ENCODE results near the gene THEM5. TPM values are rescaled to one million over a fixed set of nuclear protein-coding genes. Genes with fewer than 3 reads are reported as not detected.

THEM5 gene
- total and polyA plus RNA-seq, 3 donors from 2014 or later = 0.57 TPM; not detected in 2

DNA sequence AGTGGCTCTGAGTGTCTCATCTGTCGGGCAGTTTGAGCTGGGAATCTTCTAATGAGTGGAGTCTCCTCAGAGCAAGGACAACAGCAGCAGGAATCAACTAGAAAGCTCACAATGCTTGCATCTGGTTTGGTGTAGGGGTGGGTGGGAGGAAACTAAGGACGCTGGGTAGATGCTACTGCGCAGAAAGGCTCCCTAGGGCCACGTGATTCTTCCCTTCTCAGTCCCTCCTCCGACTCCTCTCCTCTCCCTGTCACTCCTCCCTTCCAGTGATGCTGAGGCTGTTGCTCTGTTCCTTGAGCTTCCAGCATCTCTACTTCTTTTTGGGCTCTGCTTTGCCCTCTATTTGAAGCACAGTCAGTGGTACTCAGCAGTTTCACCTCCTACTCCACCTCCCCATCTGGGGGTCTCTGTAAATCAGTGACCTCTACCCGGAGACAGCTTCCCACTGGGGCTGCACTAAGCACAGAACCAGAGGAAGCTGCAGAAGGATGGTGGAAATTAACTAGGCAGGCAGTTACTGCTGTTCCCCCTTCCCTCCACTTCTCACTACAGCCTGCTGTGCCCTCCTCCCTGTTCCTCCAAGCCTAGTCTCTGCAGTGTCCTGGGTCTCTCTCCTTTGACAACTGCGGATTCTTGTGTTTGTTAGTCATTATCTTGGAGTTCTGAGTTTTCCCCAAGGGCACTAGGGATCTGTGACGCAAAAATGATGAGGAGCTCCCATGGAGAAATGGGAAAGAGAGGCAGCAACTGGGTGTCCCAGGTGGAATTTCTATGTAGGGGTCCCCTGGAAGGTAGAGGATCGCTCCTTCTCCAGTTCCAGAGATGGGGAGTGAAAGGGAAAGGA lies 54.1 kb downstream of the THEM5 start:
- no peak overlapping the region for H3K27ac ChIP-seq

DNA sequence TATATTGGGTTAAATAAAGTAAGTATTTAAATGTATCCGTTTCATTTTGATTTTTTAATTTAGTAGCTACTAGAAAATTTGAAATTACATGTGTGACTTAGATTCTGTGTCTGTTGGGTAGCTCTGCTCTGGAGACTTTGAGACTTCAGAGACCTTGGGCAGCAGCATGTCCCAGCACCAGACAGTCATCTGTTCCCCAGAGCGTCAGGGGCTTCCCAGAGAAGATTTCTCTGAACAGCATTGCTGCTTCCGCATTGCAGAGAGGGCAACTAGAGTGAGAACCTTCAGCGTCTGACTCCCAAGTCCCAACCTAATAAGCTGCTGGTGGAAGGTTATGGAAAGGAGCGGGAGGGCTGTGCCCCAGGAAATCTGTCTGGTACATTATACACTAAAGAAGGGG lies 54.9 kb downstream of the THEM5 start:
- TF ChIP-seq, protein P1, sequence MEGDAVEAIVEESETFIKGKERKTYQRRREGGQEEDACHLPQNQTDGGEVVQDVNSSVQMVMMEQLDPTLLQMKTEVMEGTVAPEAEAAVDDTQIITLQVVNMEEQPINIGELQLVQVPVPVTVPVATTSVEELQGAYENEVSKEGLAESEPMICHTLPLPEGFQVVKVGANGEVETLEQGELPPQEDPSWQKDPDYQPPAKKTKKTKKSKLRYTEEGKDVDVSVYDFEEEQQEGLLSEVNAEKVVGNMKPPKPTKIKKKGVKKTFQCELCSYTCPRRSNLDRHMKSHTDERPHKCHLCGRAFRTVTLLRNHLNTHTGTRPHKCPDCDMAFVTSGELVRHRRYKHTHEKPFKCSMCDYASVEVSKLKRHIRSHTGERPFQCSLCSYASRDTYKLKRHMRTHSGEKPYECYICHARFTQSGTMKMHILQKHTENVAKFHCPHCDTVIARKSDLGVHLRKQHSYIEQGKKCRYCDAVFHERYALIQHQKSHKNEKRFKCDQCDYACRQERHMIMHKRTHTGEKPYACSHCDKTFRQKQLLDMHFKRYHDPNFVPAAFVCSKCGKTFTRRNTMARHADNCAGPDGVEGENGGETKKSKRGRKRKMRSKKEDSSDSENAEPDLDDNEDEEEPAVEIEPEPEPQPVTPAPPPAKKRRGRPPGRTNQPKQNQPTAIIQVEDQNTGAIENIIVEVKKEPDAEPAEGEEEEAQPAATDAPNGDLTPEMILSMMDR (IDR thresholded peaks at IDR 0.05) = no peak
- TF ChIP-seq POLR2A (IDR thresholded peaks at IDR 0.05) = no peak
- DNase-seq = no peak
- WGBS, 2 donors = 88 to 93% methylated on average over 5 of the region's 5 CpGs
- H3K9me3 ChIP-seq = no peaks in the 10 kb centered on the region
- H3K36me3 ChIP-seq (ENCODE audit: low read depth, missing control alignments) = no peaks in the 10 kb centered on the region
- intact Hi-C loops (cut with DNase I; ENCODE audit: low total_unique reads) = no loop called here
- H3K4me3 ChIP-seq = no peak overlapping the region
- no peak overlapping the region for H3K27ac ChIP-seq
- no peaks in the 10 kb centered on the region for H3K27me3 ChIP-seq
- H3K4me1 ChIP-seq = no peaks in the 10 kb centered on the region

More for the DNA sequence above, 54.1 kb downstream of the THEM5 start:
- H3K36me3 ChIP-seq (ENCODE audit: low read depth, missing control alignments) = no peaks in the 10 kb centered on the region
- no peaks in the 10 kb centered on the region for H3K4me1 ChIP-seq
- WGBS, 2 donors = 48 to 66% methylated on average over 9 of the region's 9 CpGs
- H3K4me3 ChIP-seq = no peak overlapping the region
- intact Hi-C loops (cut with DNase I; ENCODE audit: low total_unique reads) = no loop called here
- no peaks in the 10 kb centered on the region for H3K9me3 ChIP-seq
- TF ChIP-seq, protein P1 (IDR thresholded peaks at IDR 0.05) = no peak
- no peak for TF ChIP-seq POLR2A (IDR thresholded peaks at IDR 0.05)
- no peaks in the 10 kb centered on the region for H3K27me3 ChIP-seq
- DNase-seq = no peak

Small RNAs within 50 kb of the gene (small RNA-seq; reads per million reads assigned to genes)
- 0 reads per million in 2 donors for gene RF00019

Other genes with a start within 250 kb of the THEM5 start
- gene SNX27, start 241.7 kb downstream of the THEM5 start, total RNA-seq = 10 to 100 TPM; 42.8 to 44.4 TPM
- gene SNX27, start 241.7 kb downstream of the THEM5 start, polyA plus RNA-seq (ENCODE audit: insufficient read depth, low read depth, low replicate concordance) = 24.7 TPM
- gene CELF3, start 136.9 kb downstream of the THEM5 start, total RNA-seq = 1 to 10 TPM; 3.2 to 4.6 TPM
- 2.6 TPM for gene CELF3, start 136.9 kb downstream of the THEM5 start, polyA plus RNA-seq (ENCODE audit: insufficient read depth, low read depth, low replicate concordance)
- 10 to 100 TPM in 1 of 2 donors, 1 to 10 TPM in 1; 6.4 to 30.2 TPM for gene RIIAD1, start 132.2 kb downstream of the THEM5 start, total RNA-seq
- gene RIIAD1, start 132.2 kb downstream of the THEM5 start, polyA plus RNA-seq (ENCODE audit: insufficient read depth, low read depth, low replicate concordance) = 20.5 TPM
- 10 to 100 TPM; 53.5 to 70.6 TPM for gene MRPL9, start 90.2 kb downstream of the THEM5 start, total RNA-seq
- gene MRPL9, start 90.2 kb downstream of the THEM5 start, polyA plus RNA-seq (ENCODE audit: insufficient read depth, low read depth, low replicate concordance) = 75.0 TPM
- gene TDRKH, start 63.2 kb downstream of the THEM5 start, total RNA-seq = 10 to 100 TPM; 26.3 to 31.5 TPM
- 50.9 TPM for gene TDRKH, start 63.2 kb downstream of the THEM5 start, polyA plus RNA-seq (ENCODE audit: insufficient read depth, low read depth, low replicate concordance)
- gene LINGO4, start 48.3 kb downstream of the THEM5 start, total RNA-seq = 1 to 10 TPM; 3.1 to 3.5 TPM
- gene LINGO4, start 48.3 kb downstream of the THEM5 start, polyA plus RNA-seq (ENCODE audit: insufficient read depth, low read depth, low replicate concordance) = 1.4 TPM
- 10 to 100 TPM; 55.4 to 70.4 TPM for gene RORC, start 21.9 kb downstream of the THEM5 start, total RNA-seq
- 30.9 TPM for gene RORC, start 21.9 kb downstream of the THEM5 start, polyA plus RNA-seq (ENCODE audit: insufficient read depth, low read depth, low replicate concordance)
- gene C2CD4D, start 13.9 kb downstream of the THEM5 start, total RNA-seq = 1 to 10 TPM; 1.4 to 2.0 TPM
- gene C2CD4D, start 13.9 kb downstream of the THEM5 start, polyA plus RNA-seq (ENCODE audit: insufficient read depth, low read depth, low replicate concordance) = 0.29 TPM
- 10 to 100 TPM; 35.0 to 42.0 TPM for gene THEM4, start 55.8 kb upstream of the THEM5 start, total RNA-seq
- gene THEM4, start 55.8 kb upstream of the THEM5 start, polyA plus RNA-seq (ENCODE audit: insufficient read depth, low read depth, low replicate concordance) = 33.5 TPM
- gene S100A10, start 140.1 kb upstream of the THEM5 start, total RNA-seq = 100 to 1,000 TPM in 1 of 2 donors, 10 to 100 TPM in 1; 92.4 to 110 TPM
- 364 TPM for gene S100A10, start 140.1 kb upstream of the THEM5 start, polyA plus RNA-seq (ENCODE audit: insufficient read depth, low read depth, low replicate concordance)
- gene S100A11, start 183.3 kb upstream of the THEM5 start, total RNA-seq = 10 to 100 TPM; 80.2 to 86.9 TPM
- 275 TPM for gene S100A11, start 183.3 kb upstream of the THEM5 start, polyA plus RNA-seq (ENCODE audit: insufficient read depth, low read depth, low replicate concordance)
- under 1 TPM in 1 of 2 donors, not detected in 1; 0.12 TPM for gene TCHHL1, start 235.4 kb upstream of the THEM5 start, total RNA-seq
- gene TCHHL1, start 235.4 kb upstream of the THEM5 start, polyA plus RNA-seq (ENCODE audit: insufficient read depth, low read depth, low replicate concordance) = not detected